Measurements from ENCODE around the gene MMP10.
"Not testable (repeated sequence)": the region's sequence is repeated elsewhere in the genome, so short reads cannot be mapped to it uniquely, and the experiment has no call there.

The MMP10 gene

GRCh38 chr11:102734650-102735049, 45.8 kb downstream of the MMP10 start:
- no peak for DNase-seq (ENCODE audit: low read depth)
- H3K4me3 ChIP-seq (ENCODE audit: low read depth, low read length) = no peak overlapping the region

DNA sequence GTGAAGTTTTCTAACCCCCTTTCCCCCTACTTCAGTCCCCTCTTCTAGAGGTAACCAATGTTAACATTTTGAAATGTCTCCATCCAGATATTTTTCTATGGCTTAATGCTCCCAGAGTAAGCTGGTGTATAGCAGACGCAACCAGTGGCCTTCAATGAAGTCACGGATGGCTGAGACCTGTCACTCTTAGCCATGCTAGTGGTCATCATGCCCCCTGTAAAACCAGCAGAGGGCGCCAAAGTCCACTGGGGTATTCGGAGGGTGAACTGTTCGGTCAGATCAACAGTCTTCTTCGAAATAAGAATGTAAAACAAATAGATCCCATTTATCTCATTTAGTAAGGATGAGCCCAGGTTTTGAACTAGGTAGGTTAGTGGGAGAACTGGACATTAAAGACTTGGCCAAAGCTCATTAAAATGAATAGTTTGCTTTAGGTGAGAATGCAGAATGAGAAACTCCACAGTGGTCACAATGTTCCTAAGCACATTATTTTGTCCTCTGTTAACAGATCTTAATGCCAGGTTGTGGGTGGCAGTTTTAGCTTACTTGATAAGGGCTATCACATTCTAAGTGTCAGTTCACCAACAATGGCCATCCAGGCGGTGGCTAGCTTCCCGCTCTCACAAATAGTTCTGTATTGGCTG, 47.1 kb downstream of the MMP10 start:
- no peak for DNase-seq (ENCODE audit: low read depth)
- H3K4me3 ChIP-seq (ENCODE audit: low read depth, low read length) = no peak overlapping the region

- not testable (repeated sequence) for DNase-seq (ENCODE audit: low read depth); H3K4me3 ChIP-seq (ENCODE audit: low read depth, low read length)
Observed at GRCh38 chr11:102730944-102731343, 49.5 kb downstream of the MMP10 start.

GRCh38 chr11:102729849-102730815, 50.3 kb downstream of the MMP10 start:
- no peak for DNase-seq (ENCODE audit: low read depth)
- H3K4me3 ChIP-seq (ENCODE audit: low read depth, low read length) = no peak overlapping the region

GRCh38 chr11:102727890-102728289, 52.5 kb downstream of the MMP10 start:
- peak; percentile 61 for DNase-seq (ENCODE audit: low read depth)
- no peak overlapping the region for H3K4me3 ChIP-seq (ENCODE audit: low read depth, low read length)

DNA sequence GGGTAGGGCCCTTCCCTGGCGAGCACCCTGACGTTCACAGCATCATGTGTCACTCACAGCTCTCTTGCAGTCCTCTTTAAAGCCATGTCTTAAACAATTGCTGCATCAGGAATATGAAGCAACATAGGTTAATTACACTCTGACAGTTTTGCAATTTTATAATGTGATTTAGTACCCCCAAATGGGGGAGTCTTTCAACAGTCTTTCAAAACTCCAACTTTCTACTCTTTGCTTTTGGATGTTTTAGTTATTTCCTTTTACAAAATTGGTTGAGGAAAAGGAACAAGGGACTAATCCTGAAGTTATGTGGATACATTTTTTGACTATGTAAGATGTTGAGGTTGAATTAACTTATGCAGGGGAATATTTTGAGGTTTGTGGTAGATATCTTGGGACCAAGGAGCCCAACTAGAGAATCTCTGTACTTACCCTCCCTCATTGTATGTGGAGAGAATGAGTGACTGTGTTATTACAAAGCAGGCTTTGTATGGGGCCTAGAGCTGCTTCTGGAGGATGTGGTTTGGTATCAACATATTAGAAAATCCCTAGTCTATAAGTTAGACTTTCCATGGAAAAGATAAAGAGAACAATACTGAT, 55.4 kb downstream of the MMP10 start, which contains the start of gene MMP8:
TSS of gene MMP8 (minus strand) at position 51 of the 597 bp plus-strand sequence. CDS start 99 bp downstream, outside the sequence.
- H3K4me3 ChIP-seq (ENCODE audit: low read depth, low read length) = no peak within 1 kb of the TSS
- no peak for DNase-seq (ENCODE audit: low read depth)

DNA sequence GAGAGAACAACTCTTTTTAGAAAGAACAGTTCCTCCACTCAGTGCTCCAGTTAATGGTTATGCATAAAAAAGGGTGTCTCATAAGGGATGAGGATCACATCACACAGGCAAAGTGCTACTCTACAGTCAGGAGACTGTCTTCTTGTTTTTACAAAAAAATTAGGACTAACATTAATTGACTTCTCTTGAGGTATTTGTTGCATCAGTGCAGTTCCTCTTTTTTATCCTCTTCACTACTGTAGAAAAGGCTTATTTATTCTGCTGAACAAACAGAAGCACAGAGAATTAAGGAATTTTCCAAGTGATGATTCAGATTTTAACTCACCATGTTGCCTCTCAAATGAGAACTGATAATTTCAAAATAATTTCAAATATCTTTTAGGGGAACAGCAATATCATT, 57.6 kb downstream of the MMP10 start:
- no peak overlapping the region for H3K4me3 ChIP-seq (ENCODE audit: low read depth, low read length)
- DNase-seq (ENCODE audit: low read depth) = no peak

All from skeletal muscle cell (primary cell).